Mucosa of descending colon (tissue), 3 donors: Measurements from ENCODE around the gene VMP1. TPM values are rescaled to one million over a fixed set of nuclear protein-coding genes. Genes with fewer than 3 reads are reported as not detected.
"Not testable (repeated sequence)": the region's sequence is repeated elsewhere in the genome, so short reads cannot be mapped to it uniquely, and the experiment has no call there.

Experiments used
- ATAC-seq: fragments of 200-7000 bp; cut with Tn5 transposase; one replicate; pipeline ENCODE4 v1.9.1; 2020; ENCODE audit warnings: mild to moderate bottlenecking, moderate library complexity
- DNase-seq, 3 donors: peaks; one replicate each; pipeline ENCODE4 v3.0.0-alpha.2; 2020
- H3K36me3 ChIP-seq: fragments of 200-600 bp; one replicate; pipeline ENCODE4 v1.8.0; 2021; ENCODE audit warnings: low read depth, mild to moderate bottlenecking
- H3K4me1 ChIP-seq: fragments of 200-600 bp; one replicate; pipeline ENCODE4 v1.8.0; 2021; ENCODE audit warnings: low read depth, mild to moderate bottlenecking
- H3K4me3 ChIP-seq: fragments of 200-600 bp; one replicate; pipeline ENCODE4 v1.8.0; 2021; ENCODE audit warnings: mild to moderate bottlenecking
- H3K9me3 ChIP-seq: fragments of 200-600 bp; one replicate; pipeline ENCODE4 v1.8.0; 2021; ENCODE audit warnings: mild to moderate bottlenecking
- CTCF ChIP-seq: fragments of 200-600 bp; IDR thresholded peaks from one replicate; pipeline ENCODE4 v1.8.0; 2022; ENCODE audit warnings: antibody characterized with exemption, mild to moderate bottlenecking
- intact Hi-C, 2 donors: fragments of 100-400 bp; cut with DNase I in 1 of 2; cut with micrococcal nuclease in 1 of 2; formaldehyde crosslinking; loops; one replicate each; pipeline versions ENCODE4 v1.11.0 to v1.11.1; 2022; cut with DNase I, micrococcal nuclease
- total RNA-seq, 3 donors: library from RNA; stranded (reverse); fragmentation: NEBNext Ultra II Directional in 2 of 3; extraction: Animal tissue kit (Norgen Biotek cat#: 25700) in 2 of 3; gene quantifications; one replicate each; pipeline versions ENCODE4 v1.2.1 to v1.2.4, GENCODE V29; 2021 to 2023
- donor health status: DM: no; HTN: no; CAD: no; lungs with moderate emphysema.
- donor health status: DM: no; HTN: no; CAD: no.
- donor health status: DM: no; HTN: yes; CAD: no.

VMP1 gene
- total RNA-seq, 3 donors from 2014 or later, result 257 to 361 (median 266) TPM

GRCh38 chr17:59798111-59798510 is 90.7 kb downstream of the VMP1 start:
- Histone ChIP-seq H3K9me3 (no peaks in the 10 kb centered on the region), H3K36me3 (no peaks in the 10 kb centered on the region), H3K4me1 (no peaks in the 10 kb centered on the region), H3K4me3 (no peak overlapping the region)
- no peak for TF ChIP-seq CTCF
- intact Hi-C loops, result no loop called here
- DNase-seq (no peak), ATAC-seq (no peak)

DNA sequence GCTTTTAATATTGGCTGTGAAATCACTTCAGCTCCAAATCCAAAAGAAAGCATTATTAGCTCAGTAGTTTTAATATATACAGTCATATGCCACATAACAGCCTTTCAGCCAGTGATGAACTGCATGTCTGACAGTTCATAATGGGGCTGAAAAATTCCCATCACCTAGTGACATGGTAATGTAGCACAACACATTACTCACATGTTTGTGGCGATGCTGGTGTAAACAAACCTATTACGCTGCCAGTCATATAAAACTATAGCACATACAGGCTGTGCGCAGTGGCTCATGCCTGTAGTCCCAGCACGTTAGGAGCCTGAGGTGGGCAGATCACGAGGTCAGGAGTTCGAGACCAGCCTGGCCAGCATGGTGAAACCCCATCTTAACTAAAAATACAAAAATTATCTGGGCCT is 93.1 kb downstream of the VMP1 start:
- Histone ChIP-seq H3K4me1 (no peaks in the 10 kb centered on the region), H3K36me3 (no peaks in the 10 kb centered on the region), H3K9me3 (no peaks in the 10 kb centered on the region), H3K4me3 (no peak overlapping the region)
- TF ChIP-seq CTCF, result no peak
- DNase-seq, result no peak
- intact Hi-C loops, result no loop called here
- ATAC-seq, result no peak

DNA sequence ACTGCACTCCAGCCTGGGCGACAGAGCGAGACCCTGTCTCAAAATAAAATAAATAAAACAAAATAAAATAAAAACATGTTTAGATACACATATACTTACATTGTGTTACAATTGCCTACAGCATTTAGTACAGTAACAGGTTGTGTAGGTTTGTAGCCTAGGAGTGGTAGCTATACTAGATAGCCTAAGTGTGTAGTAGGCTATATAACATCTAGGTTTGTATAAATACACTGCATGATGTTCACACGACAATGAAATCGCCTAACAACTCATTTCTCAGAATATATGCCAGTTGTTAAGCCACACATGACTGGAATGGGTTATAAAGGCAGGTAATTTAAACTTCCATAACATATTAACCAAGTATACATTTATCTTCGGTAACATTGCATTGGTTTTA is 94.7 kb downstream of the VMP1 start:
- intact Hi-C loops, result no loop called here
- DNase-seq, result no peak
- peak; percentile 82 for ATAC-seq
- no peaks in the 10 kb centered on the region for H3K4me1 ChIP-seq
- no peaks in the 10 kb centered on the region for H3K9me3 ChIP-seq
- TF ChIP-seq CTCF, result no peak
- no peak overlapping the region for H3K4me3 ChIP-seq
- H3K36me3 ChIP-seq, result no peaks in the 10 kb centered on the region

- H3K9me3 ChIP-seq, result no peaks in the 10 kb centered on the region
- intact Hi-C loops, result no loop called here
- no peak for TF ChIP-seq CTCF
- DNase-seq, result no peak
- H3K4me1 ChIP-seq, result no peaks in the 10 kb centered on the region
- no peaks in the 10 kb centered on the region for H3K36me3 ChIP-seq
- ATAC-seq, result no peak
- no peak overlapping the region for H3K4me3 ChIP-seq
Measured at GRCh38 chr17:59804901-59805465, 97.5 kb downstream of the VMP1 start.

GRCh38 chr17:59806322-59806721 is 98.9 kb downstream of the VMP1 start:
- ATAC-seq, H3K36me3 ChIP-seq, H3K9me3 ChIP-seq, H3K4me3 ChIP-seq, H3K4me1 ChIP-seq, intact Hi-C loops, DNase-seq: not testable (repeated sequence)

DNA sequence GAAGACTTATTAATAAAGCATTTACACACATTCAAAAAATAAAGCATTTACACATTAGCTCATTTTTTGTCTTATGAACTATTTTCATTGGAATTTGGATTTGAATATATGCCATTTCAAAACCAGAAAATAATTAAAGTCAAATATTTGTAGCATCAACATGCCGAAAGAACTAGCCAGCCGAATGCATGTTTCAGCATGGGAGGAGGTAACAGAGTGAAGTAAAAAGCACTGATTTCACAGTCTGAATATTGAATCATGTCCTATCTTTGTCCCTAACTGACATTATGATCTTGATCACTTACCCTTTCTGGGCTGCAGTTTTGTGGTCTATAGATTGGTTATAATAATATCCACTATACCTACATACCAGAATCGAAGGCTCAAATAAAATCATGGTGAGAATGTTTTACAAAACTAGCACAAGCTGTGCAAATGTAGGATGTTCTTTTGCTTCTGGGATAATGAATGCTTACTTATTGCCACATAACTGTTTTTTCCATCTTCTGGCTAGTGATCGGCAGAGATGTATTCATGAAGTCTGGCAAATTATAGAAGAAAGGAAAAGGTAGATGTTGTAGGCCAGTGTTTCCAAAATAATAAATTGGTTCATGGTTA is 100.5 kb downstream of the VMP1 start:
- no peak for TF ChIP-seq CTCF
- Histone ChIP-seq H3K9me3 (no peaks in the 10 kb centered on the region), H3K4me1 (no peaks in the 10 kb centered on the region), H3K36me3 (no peaks in the 10 kb centered on the region), H3K4me3 (no peak overlapping the region)
- intact Hi-C loops, result no loop called here
- no peak for ATAC-seq
- DNase-seq, result no peak
